Measurements from ENCODE around the gene BARHL1.
"Not testable (repeated sequence)": the region's sequence is repeated elsewhere in the genome, so short reads cannot be mapped to it uniquely, and the experiment has no call there.

Gene BARHL1

DNA sequence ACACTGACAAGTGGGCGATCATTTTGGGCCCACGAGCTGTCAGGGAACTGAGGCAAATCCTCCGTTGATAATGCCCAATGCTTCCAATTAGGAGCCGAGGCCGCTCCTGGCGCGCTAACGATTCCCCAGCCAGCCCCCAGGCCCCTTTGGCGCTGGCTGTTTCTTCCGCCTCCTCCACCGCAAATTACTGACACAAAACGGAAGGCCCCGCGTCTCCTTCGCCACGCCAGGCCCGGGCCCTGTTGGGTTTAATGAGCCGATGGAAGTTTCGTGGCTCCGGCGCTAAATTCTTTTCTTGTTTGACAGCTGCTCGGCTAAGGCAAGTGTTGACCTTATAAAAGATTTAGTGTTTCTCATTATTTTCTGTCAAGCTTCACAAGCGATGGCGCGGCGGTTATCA is 25.7 kb upstream of the BARHL1 start:
- no peak for DNase-seq

DNA sequence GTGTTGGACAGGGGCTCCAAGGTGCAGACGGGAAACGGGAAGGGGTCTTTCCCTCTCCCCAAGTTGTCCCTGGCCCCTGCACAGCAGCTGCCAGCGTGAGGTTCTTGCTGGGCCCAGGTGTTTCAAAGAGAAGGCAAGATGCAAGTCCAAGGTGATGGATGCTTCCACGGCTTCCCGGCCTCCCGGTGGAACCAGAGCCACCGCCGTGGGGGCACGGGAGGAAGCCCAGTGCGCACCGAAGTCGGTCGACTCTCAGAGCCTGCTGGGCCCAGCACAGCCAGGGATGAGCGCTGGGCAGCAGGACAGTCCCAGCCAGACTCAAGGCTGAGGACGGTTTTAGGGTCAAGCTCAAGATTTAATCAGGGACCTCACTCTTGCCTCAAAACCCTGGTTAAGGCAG is 25.2 kb upstream of the BARHL1 start:
- DNase-seq, result no peak

DNA sequence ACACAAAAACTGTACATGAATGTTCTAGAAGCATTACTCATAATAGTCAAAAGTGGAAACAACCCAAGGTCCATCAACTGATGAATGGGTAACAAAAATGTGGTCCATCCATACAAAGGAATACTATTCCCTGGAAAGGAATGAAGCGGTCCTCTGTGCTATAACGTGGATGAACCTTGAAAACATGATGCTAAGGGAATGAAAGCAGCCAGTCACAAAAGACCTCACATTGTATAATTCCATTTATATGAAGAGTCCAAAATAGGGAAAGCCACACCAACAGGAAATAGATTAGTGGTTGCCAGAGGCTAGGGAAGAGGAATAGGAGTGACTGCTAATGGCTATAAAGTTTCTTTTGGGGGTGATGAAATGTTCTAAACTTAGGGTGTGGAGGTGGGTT is 22.7 kb upstream of the BARHL1 start:
- DNase-seq, result no peak

DNA sequence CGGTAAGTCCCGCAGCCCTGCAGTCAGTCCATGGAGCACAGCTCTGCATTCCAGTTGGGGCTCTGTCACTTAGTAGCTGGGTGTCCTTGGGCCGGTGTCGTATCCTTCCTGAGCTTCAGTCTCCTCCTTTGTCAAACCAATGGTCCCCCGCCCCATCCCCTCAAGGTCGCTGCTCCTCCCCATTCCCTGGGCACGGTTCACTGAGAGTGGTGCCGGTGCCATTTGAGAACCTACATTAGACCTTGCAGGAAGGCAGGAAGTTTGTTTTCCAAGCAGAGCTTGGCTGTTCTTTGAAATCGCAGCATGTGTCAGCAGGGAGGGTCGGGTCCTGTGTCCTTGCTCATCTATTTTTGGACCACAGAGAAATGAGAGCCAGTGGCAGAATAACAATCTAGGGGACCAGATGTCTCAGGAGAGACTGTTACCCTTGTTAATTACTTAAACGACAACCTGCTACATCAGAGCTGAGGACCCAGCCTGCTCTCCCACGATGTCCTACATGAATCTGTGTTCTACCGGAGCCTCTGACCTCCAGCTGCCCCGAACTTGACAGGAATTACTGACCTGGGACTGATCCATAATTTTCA is 21.7 kb upstream of the BARHL1 start:
- no peak for DNase-seq

DNA sequence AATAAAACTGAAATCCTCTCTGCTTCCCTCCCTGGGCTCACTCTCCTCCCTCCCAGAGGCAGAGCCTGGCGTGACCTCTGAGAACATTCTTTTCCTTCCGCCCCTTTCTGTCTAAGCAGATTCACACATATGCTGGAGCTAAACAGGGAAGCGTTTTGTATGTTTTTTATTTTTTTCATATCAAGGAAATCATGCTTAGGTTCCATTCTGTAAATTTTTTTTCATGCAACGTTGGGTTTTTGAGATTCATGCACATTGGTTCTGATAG is 20.2 kb upstream of the BARHL1 start:
- no peak for DNase-seq

DNA sequence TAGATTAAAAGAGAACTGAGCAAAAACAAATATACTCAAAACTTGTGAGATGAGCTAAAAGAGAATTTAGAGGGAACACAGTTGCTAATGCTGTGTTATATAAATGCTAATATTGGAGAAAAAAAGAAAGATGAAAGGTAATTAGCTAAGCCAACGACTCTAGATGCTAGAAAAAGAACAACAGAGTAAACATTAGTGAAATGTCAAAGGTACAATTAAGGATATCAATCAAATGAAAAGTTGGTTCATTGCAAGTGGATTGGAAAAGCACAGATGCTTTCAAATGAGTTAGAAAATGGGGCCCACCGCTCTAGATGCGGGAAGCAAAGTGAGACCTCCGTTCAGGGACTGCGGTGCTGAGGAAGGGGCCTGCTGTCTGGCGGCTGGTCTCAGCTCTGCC is 17.9 kb upstream of the BARHL1 start:
- no peak for DNase-seq

DNA sequence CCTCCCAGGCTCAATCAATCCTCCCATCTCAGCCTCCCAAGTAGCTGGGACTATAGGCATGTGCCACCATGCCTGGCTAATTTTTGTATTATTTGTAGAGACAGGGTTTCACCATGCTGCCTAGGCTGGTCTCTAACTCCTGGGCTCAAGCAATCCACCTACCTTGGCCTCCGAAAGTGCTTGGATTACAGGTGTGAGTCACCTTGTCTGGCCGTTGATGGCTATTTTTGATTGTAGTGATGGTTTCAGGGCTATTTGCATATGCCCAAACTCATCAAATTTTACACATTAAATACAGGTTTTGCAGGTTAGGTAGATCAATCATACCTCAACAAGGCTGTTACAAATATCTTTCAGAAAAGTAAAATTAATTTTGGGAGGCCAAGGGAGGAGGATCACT is 13.6 kb upstream of the BARHL1 start:
- DNase-seq, result not testable (repeated sequence)

DNA sequence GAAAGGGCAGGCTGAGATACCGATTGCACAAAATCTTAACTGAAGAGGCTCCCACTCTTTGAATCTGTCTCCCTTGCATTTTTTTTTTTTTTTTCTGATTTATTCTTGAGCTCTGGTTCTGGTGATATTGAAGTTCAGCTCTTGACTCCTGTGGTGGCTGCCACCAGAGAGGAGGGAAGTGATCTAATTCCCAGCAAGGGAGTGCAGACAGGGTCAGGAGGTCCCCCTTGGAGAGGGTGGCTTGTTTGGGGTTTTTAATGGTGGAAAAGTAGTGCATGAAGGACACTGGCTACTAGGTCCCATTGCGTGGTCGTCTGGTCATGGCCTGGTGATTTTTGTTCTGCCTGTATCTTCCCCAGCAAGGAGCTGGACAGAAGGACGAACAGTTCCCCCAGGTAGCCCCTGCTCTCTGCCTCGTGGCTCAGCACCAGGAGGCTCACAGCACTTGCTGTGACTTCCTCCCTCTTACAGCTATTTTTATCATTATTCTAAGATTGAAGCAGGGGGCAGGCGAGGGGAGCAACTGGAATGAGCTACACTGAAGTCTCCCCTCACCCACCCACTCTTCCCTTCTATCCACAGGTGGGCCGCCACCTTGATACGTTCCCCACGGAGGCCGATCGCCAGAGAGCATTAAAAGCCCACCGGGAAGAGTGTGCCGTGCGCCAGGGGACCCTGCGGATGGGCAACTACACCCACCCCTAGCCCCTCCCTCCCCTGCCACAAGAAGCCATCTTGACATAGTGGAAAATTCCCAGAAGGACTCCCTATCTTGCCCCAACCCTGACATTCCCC is 10.4 kb upstream of the BARHL1 start:
- no peak for DNase-seq

DNA sequence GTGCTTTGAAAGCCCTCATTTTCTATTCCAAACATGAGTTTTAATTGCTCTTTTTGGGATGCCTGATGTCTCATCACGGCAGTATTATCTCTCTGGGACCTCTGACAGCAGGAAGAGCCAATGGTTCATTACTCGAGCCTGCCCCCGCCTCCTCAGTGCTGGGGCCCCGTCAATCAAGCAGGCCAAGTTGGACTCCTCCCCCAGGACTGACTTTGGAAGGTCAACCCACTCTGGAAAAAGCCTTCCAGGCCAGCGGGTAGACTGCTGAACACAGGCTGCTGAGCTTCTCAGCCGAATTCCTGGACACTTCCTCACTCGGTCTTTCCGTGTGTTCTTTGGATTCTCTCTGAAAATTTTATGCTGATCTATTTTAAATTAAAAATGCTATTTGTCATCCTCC is 9.5 kb upstream of the BARHL1 start:
- DNase-seq, result no peak

DNA sequence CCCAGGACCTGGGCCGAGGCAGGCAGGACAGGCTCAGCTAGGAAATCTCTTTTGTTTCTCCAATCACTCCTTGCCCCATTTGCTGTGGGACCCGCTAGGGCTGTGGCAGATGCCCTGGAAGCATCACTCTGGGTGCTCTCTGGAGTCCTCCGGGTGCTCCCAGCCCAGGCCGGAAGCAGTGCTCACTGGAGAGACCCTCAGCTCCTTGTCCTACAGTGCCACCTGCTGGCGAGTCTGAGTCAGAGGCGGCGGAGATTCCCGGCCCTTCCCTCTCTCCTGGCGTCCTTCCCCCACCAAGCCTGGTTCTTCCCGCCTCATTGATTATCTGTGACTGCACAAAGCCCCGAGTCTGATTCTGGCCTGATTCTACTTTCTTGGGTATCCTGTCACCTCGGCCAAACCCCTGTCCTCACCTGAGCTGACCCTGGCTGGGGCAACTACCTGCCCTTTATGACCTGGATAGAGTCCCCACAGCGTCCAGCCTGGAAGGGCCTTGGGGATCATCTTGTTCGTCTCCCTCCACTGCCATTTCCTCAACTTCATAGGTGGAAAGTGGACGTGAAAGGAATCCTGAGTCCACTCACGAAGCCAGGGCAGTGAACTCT is 7.3 kb upstream of the BARHL1 start:
- peak; percentile 77 for DNase-seq

DNA sequence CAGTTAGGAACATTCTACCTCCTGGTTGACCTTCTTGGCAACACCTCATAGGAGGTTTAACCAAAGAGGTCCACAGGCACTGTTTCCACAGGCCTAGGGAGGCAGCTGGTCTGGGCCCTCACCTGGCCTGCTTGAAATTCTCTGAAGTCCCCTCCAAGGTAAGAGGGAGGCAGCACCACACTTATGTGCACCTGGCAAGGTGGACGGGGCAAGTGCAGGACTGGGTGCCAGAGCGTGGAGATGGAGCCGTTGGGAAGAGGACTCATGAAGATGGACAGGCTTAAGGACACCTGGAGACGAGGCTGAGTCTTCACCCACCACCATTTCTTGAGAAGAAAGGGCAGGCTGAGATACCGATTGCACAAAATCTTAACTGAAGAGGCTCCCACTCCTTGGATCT is 6.6 kb upstream of the BARHL1 start:
- DNase-seq, result no peak

DNA sequence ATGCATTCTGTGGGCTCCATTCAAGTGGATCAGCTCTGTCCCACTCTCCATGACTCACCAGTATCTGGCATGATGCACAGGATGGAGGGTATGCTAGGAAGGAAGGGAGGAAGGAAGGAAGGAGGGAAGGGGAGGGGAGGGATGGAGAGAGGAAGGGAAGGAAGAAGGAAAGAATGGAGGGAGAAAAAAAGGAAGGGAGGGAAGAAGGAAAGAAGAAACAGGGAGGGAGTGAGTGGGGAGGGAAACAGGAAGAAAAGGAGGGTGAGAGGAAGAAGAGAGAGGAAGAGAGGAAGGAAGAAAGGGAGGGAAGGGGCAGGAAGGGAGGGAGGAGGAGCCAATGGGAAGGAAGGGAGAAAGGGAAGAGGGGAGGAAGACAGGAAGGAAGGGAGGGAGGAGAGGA is 5.3 kb upstream of the BARHL1 start:
- no peak for DNase-seq

DNA sequence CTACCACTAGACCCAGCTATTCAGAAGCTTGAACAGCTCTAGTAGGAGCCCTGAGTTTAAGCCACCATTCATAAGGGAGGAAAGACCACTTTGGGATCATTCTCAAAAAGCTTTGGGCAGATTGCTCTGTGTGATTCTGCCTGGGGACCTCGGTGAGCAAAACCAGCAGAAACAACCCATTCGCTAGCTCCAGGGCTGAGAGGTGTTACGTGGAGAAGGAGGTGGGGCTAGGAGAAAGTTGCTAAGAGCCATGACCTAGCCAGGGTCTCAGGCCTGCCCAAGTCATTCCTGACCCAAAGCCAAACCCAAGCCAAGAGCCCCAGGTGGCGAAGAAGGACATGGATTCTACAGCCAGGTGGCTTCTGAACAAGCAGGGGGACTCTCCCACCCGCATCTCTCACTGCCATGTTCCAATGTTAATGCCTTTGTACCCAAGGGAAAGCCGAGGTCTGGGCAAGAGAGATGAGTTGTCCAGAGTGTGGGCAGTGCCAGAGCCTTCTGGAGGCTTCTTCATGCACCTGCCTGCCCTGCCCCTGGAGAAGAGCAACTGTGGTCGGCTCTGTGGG is 4.0 kb upstream of the BARHL1 start:
- DNase-seq, result no peak

DNA sequence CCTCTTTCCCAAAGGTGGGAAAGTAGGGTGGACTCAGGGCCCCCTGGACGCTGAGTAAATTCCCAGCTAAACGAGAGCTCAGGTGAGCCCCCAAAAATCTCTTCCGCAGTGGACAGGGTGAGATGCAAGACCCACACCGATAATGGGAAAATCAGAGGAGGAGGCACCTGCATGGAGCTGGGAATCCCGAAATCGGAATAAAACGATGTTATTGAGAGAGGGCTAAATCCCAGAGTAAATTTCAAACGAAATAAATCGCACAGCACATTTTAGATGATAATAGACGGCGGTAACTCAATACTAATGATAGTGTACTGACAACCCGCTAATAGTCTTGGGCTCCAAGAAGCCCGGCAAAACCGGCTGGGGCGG is 3.0 kb upstream of the BARHL1 start:
- no peak for DNase-seq

DNA sequence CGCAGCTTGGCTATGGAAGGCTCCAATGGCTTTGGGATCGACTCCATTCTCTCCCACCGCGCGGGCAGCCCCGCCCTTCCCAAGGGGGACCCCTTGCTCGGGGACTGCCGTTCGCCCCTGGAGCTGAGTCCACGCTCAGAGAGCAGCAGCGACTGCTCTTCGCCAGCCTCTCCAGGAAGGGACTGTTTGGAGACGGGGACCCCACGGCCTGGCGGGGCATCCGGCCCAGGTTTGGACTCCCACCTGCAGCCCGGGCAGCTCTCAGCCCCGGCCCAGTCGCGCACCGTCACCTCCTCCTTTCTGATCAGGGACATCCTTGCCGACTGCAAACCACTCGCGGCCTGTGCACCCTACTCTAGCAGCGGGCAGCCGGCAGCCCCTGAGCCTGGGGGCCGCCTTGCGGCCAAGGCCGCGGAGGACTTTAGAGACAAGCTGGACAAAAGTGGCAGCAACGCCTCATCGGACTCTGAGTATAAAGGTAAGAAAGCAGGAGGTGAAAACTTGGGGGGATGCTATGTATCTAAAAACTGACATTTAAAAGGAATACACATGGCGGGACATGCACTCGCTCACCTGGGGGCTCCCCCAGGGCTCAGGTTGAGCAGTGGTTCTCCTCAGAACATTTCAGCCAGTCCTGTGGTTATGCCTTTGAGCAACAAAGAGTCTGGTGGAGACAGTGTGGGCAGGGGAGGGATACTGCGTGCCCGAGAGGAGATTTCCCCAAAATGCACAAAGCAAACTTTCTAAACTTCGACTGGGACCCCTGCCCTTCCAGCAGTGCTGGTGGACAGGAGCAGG is 579 bp downstream of the BARHL1 start:
- DNase-seq, result no peak

DNA sequence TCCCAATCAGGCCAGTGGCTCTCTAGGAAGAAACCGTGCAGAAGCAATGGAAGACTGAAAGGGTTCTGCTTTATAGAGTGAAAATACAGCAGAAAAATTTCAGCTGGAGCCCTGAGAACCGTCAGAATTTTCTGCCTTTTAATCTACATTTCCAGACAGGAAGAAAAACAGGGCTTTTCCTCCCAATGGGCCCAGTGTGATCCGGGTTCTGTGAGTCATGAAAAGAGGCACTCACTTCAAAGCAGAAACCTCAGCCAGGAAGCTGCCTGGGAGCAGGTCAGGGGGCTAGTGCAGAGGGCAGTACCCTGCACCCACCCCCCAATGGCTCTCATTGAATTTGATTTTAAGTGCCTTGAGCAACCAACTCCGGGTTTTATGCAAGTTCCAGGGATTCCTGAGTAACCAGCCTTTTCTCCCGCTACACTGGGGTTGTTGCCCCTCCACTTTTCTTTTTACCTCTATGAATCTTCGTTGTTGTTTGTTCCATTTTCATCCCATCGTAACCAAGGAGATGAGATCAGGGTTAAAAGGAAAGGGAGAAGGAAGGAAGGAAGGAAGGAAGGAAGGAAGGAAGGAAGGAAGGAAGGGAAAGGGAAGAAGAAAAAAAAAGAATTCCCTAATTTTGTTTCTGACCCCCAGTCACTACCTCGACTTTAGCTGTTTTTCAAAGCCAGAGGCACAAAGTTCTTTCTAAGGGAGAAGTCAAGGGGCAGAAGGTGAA is 1.3 kb downstream of the BARHL1 start:
- DNase-seq, result no peak

DNA sequence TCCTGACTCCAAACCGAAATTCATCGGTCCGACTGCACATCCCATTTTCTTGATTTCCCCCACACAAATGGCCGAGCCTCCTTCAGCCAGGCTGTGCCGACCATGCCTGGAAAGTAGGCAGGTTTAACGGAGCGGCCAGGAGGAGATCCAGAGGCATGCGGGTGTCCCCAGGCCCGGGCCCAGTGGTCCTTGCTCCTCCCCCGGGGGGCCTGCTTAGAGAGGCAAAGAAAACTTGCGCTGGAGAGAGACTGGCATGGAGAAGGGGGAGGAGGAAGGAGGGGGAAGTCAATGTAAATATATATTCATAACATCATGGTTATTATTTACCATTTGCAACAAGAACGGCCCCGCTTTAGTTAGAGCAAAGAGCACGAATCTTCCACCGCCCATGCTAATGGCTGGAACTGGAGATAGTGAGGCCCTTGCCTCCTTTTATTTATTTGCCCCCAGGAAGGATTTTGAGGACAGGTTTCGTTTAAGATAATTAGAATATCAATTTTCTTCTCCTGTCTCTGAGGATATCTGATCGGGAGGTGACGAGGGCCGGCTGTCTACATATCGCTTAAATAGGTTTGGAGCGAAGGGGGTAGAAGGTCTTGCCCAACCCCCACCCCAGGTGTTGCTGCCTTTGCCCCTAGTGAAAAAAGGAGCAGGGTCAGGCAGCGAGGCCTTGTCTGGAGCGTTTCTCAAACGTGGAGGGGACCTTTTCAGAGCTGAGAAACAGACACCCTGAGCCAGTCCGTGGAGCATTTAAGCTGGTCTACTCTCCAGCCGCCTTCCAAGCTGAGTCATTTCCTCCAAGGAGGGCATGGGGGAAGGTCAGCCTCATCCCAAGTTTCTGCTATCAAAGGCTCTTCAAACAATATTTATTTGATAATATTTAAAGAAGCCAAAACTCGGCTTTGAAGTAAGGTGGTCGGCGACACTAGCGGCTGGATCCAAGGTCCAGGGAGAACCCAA is 2.5 kb downstream of the BARHL1 start:
- no peak for DNase-seq

DNA sequence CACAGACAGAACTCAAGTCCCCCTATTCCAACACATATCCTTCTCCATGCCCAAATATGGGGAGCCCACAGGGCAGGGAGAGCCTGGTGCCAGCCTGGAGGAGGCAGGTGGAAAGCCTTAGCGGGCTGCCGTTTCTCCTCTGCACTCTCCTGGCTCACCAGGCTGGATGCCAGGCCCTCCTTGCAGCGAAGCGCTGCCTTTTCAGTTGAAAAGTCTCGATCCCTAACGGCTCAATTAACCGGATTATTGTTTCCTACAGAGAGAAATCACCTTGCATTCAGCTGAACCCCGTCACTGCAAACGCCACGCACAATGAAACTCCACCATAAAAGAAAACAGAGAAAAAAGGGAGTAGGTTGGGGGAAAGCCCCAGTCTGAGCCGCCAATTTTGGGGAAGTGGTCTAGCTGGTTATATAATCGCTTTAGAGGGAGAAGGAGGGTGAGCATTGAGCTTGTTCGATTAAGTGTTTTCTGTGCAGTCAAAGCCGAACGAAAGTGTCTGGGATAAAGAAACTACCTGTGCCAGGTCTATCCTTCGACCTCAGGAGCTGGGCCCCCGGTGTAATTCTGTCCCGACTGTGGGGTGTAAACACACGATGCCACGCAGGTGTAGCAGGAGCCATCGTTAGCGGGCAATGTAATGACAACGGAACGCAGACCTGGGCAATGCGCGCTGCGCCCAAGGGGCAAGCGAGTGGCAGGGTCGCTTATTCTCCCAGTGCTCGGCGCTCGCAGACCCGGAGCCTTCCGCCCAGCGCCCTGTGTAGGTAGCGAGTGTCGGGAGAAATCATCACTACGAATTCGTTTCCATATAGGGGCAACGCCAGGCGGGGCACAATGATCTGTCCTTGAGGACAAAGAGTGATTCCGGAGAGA is 3.8 kb downstream of the BARHL1 start:
- DNase-seq, result no peak

DNA sequence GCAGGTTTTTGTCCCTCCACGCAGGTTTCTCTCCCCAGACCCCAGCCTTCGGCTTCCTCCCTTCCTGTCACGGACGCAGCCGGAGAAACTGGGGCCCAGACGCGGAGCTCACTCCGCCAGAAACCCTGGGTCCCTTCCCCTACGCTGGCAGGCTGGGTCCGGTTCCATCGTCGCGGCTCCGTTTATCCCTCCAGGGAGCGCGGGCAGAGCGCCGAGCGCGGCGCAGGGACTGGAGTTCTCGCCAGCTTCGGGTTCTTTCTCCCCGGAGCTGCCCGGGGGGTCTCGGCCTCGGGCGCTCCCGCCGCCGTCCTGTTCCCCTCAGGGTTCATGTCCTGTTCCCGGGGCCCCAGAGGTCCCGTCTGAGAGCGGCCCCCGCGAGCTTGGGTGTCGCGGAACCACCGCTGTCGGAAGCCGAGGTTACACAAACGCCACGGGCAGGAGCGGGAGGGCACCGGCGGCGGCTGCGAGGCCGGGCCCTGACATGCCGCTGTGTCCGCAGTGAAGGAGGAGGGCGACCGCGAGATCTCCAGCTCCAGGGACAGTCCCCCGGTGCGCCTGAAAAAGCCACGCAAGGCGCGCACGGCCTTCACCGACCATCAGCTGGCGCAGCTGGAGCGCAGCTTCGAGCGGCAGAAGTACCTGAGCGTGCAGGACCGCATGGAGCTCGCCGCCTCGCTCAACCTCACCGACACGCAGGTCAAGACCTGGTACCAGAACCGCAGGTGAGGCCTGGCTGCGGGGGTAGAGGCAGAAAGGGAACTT is 4.6 kb downstream of the BARHL1 start:
- no peak for DNase-seq

DNA sequence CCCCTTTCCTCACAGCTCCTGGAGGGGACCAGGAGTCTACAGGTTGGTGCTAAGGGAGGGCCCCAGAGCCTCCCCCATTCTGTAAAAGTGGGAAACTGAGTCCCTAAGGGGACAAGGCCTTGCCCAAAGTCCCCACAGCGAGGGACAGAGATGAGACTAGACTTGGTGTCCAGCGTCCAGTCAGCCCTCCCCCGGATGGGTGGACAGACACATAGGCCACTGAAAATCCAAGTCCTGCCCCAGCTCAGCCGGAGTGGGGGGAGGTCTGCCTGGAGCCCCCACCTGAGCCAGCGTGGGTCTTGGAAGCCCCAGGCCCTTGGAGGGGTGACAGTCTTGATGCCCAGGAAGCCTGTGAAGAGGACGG is 5.2 kb downstream of the BARHL1 start:
- DNase-seq, result no peak
